ENCODE measurements around the gene FHIT.

- TF ChIP-seq, protein P1, sequence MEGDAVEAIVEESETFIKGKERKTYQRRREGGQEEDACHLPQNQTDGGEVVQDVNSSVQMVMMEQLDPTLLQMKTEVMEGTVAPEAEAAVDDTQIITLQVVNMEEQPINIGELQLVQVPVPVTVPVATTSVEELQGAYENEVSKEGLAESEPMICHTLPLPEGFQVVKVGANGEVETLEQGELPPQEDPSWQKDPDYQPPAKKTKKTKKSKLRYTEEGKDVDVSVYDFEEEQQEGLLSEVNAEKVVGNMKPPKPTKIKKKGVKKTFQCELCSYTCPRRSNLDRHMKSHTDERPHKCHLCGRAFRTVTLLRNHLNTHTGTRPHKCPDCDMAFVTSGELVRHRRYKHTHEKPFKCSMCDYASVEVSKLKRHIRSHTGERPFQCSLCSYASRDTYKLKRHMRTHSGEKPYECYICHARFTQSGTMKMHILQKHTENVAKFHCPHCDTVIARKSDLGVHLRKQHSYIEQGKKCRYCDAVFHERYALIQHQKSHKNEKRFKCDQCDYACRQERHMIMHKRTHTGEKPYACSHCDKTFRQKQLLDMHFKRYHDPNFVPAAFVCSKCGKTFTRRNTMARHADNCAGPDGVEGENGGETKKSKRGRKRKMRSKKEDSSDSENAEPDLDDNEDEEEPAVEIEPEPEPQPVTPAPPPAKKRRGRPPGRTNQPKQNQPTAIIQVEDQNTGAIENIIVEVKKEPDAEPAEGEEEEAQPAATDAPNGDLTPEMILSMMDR (IDR thresholded peaks at IDR 0.05), result no peak
- TF ChIP-seq EZH2phosphoT487 (IDR thresholded peaks at IDR 0.05) (no peak), EZH2 (IDR thresholded peaks at IDR 0.05) (no peak)
Observed at GRCh38 chr3:61087465-61087864, 163.8 kb downstream of the FHIT start.

Data from neural progenitor cell (in vitro differentiated cells).